Tibial nerve (tissue), 4 donors: ENCODE results near the gene DCLK2. TPM values are rescaled to one million over a fixed set of nuclear protein-coding genes. Genes with fewer than 3 reads are reported as not detected.
"Not testable (repeated sequence)": the region's sequence is repeated elsewhere in the genome, so short reads cannot be mapped to it uniquely, and the experiment has no call there.

Experiments
- DNase-seq, 2 donors: peaks; one replicate each; pipeline ENCODE4 v3.0.0-alpha.2; 2019; ENCODE audit warnings: low spot score in 2 of 2
- H3K27ac ChIP-seq, 4 donors: fragments of 200-600 bp; sonication (generic) in 3 of 4; one replicate each; pipeline ENCODE4 v1.5.1; 2017 to 2019; ENCODE audit warnings: mild to moderate bottlenecking in 1 of 4
- H3K27me3 ChIP-seq, 2 donors: fragments of 200-600 bp; sonication (generic) in 1 of 2; one replicate each; pipeline versions ENCODE4 v1.5.1 to v1.6.0; 2017 to 2019
- H3K36me3 ChIP-seq, 3 donors: fragments of 200-600 bp; sonication (generic); one replicate each; pipeline ENCODE4 v1.5.1; 2018 to 2019
- H3K4me1 ChIP-seq, 4 donors: fragments of 200-600 bp; sonication (generic) in 3 of 4; one replicate each; pipeline ENCODE4 v1.5.1; 2017 to 2019
- H3K4me3 ChIP-seq, 4 donors: fragments of 200-600 bp; sonication (generic) in 3 of 4; one replicate each; pipeline ENCODE4 v1.5.1; 2017 to 2019; ENCODE audit warnings: mild to moderate bottlenecking in 1 of 4, moderate library complexity in 1 of 4
- H3K9me3 ChIP-seq, 4 donors: fragments of 200-600 bp; sonication (generic) in 3 of 4; one replicate each; pipeline ENCODE4 v1.5.1; 2017 to 2019
- CTCF ChIP-seq, 5 experiments: fragments of 200-600 bp in 3 of 5; fragments of 450-650 bp in 2 of 5; sonication (generic) in 3 of 5; IDR thresholded peaks; one replicate each; pipeline ENCODE4 v1.5.1; 2016 to 2019; ENCODE audit warnings: antibody characterized with exemption in 5 of 5, mild to moderate bottlenecking in 3 of 5, moderate library complexity in 2 of 5
- EP300 ChIP-seq, 2 donors: sonication (generic); formaldehyde crosslinking; IDR thresholded peaks; one replicate each; pipeline ENCODE4 v1.6.1; 2017; ENCODE audit warnings: antibody characterized with exemption in 2 of 2, mild to moderate bottlenecking in 1 of 2
- POLR2A ChIP-seq, 2 donors: fragments of 450-650 bp; IDR thresholded peaks; one replicate each; pipeline ENCODE4 v1.6.1; 2017; ENCODE audit warnings: antibody characterized with exemption in 2 of 2, mild to moderate bottlenecking in 2 of 2, moderate library complexity in 2 of 2
- WGBS, 2 donors: methylation state at CpG; one replicate each; pipeline ENCODE4 v1.1.5; 2018; 5-methylcytosine and 5-hydroxymethylcytosine counted together
- total RNA-seq, 4 donors: library from RNA; depleted of rRNA; stranded (reverse); fragments of >200 nt; gene quantifications; one replicate each; pipeline ENCODE4 v1.1.0, GENCODE V29; 2016

Gene DCLK2
- total RNA-seq, 4 donors from 2014 or later: 9.8 to 15.6 (median 10.7) TPM

GRCh38 chr4:150182794-150183193 lies 104.5 kb downstream of the DCLK2 start:
- TF ChIP-seq POLR2A (IDR thresholded peaks at IDR 0.05): no peak
- no peak for TF ChIP-seq CTCF (IDR thresholded peaks at IDR 0.05)
- TF ChIP-seq EP300 (IDR thresholded peaks at IDR 0.05): no peak
- 86% methylated on average over 2 of the region's 2 CpGs for WGBS, 2 donors

GRCh38 chr4:150185033-150185432 lies 106.8 kb downstream of the DCLK2 start:
- H3K27ac ChIP-seq, H3K9me3 ChIP-seq, H3K27me3 ChIP-seq, DNase-seq, H3K4me3 ChIP-seq, H3K36me3 ChIP-seq: not testable (repeated sequence)
- H3K4me1 ChIP-seq: peaks cover 0 to 20% (median 0%) of the 10 kb centered on the region in 4 donors
- 90 to 91% methylated on average over 4 of the region's 4 CpGs for WGBS, 2 donors

More at GRCh38 chr4:150182794-150183193, 104.5 kb downstream of the DCLK2 start:
- Histone ChIP-seq H3K9me3 (no peaks in the 10 kb centered on the region), H3K4me3 (no peak overlapping the region), H3K4me1 (peaks cover 0 to 20% (median 0%) of the 10 kb centered on the region in 4 donors), H3K27ac (no peak overlapping the region), H3K36me3 (no peaks in the 10 kb centered on the region), H3K27me3 (no peaks in the 10 kb centered on the region)
- no peak for DNase-seq

- Histone ChIP-seq H3K4me3 (no peak overlapping the region), H3K27ac (no peak overlapping the region), H3K4me1 (no peaks in the 10 kb centered on the region), H3K9me3 (no peaks in the 10 kb centered on the region), H3K36me3 (no peaks in the 10 kb centered on the region), H3K27me3 (no peaks in the 10 kb centered on the region)
- TF ChIP-seq CTCF (IDR thresholded peaks at IDR 0.05) (no peak), EP300 (IDR thresholded peaks at IDR 0.05) (no peak), POLR2A (IDR thresholded peaks at IDR 0.05) (no peak)
- no peak for DNase-seq
- 80 to 81% methylated on average over 3 of the region's 3 CpGs for WGBS, 2 donors
Observed at GRCh38 chr4:150192986-150193385, 114.7 kb downstream of the DCLK2 start.

- H3K36me3 ChIP-seq, H3K27me3 ChIP-seq, H3K27ac ChIP-seq, H3K4me1 ChIP-seq, DNase-seq, H3K9me3 ChIP-seq, H3K4me3 ChIP-seq: not testable (repeated sequence)
- 93 to 100% methylated on average over 4 of the region's 4 CpGs for WGBS, 2 donors
Observed at GRCh38 chr4:150197256-150197655, 119.0 kb downstream of the DCLK2 start.

- H3K27ac ChIP-seq: no peak overlapping the region
- DNase-seq: no peak
Observed at GRCh38 chr4:150199056-150199455, 120.8 kb downstream of the DCLK2 start.

GRCh38 chr4:150205016-150205415 lies 126.8 kb downstream of the DCLK2 start:
- Histone ChIP-seq H3K4me3 (no peak overlapping the region), H3K9me3 (no peaks in the 10 kb centered on the region), H3K4me1 (peaks cover 0 to 9% (median 0%) of the 10 kb centered on the region in 4 donors), H3K36me3 (no peaks in the 10 kb centered on the region), H3K27me3 (no peaks in the 10 kb centered on the region), H3K27ac (no peak overlapping the region)
- WGBS, 2 donors: 67 to 71% methylated on average over 1 of the region's 1 CpG
- no peak for DNase-seq
- TF ChIP-seq EP300 (IDR thresholded peaks at IDR 0.05) (no peak), POLR2A (IDR thresholded peaks at IDR 0.05) (no peak), CTCF (IDR thresholded peaks at IDR 0.05) (no peak)

More at GRCh38 chr4:150199056-150199455, 120.8 kb downstream of the DCLK2 start:
- TF ChIP-seq CTCF (IDR thresholded peaks at IDR 0.05) (no peak), EP300 (IDR thresholded peaks at IDR 0.05) (no peak), POLR2A (IDR thresholded peaks at IDR 0.05) (no peak)
- Histone ChIP-seq H3K9me3 (no peaks in the 10 kb centered on the region), H3K4me3 (no peak overlapping the region), H3K36me3 (no peaks in the 10 kb centered on the region), H3K27me3 (no peaks in the 10 kb centered on the region), H3K4me1 (no peaks in the 10 kb centered on the region)
- WGBS, 2 donors: 98 to 100% methylated on average over 2 of the region's 2 CpGs
